ENCODE results near the gene CAMK2G. TPM values are rescaled to one million over a fixed set of nuclear protein-coding genes. Genes with fewer than 3 reads are reported as not detected.

The CAMK2G gene
- total RNA-seq, 1 donor from 2014 or later, result 20.8 TPM

- no peak for DNase-seq (ENCODE audit: low spot score, unreplicated experiment)
- TF ChIP-seq CTCF (IDR thresholded peaks at IDR 0.05; ENCODE audit: unreplicated experiment), result no peak
- Mint-ChIP-seq H3K36me3 (ENCODE audit: insufficient read depth) (peaks cover 36% of the 10 kb centered on the region), H3K9me3 (ENCODE audit: low read depth) (no peaks in the 10 kb centered on the region), H3K27me3 (no peaks in the 10 kb centered on the region), H3K27ac (peak overlapping the region; percentile 70), H3K4me1 (ENCODE audit: low read depth) (peaks cover 9% of the 10 kb centered on the region), H3K4me3 (ENCODE audit: low read depth) (peak overlapping the region; percentile 48)
Measured at GRCh38 chr10:73768881-73769280, 105.5 kb downstream of the CAMK2G start.

GRCh38 chr10:73765066-73765465 lies 109.3 kb downstream of the CAMK2G start:
- no peaks in the 10 kb centered on the region for H3K9me3 Mint-ChIP-seq (ENCODE audit: low read depth)
- no peak overlapping the region for H3K27ac Mint-ChIP-seq
- H3K4me3 Mint-ChIP-seq (ENCODE audit: low read depth), result no peak overlapping the region
- no peaks in the 10 kb centered on the region for H3K4me1 Mint-ChIP-seq (ENCODE audit: low read depth)
- peaks cover 41% of the 10 kb centered on the region for H3K36me3 Mint-ChIP-seq (ENCODE audit: insufficient read depth)
- no peak for DNase-seq (ENCODE audit: low spot score, unreplicated experiment)
- H3K27me3 Mint-ChIP-seq, result no peaks in the 10 kb centered on the region
- TF ChIP-seq CTCF (IDR thresholded peaks at IDR 0.05; ENCODE audit: unreplicated experiment), result no peak

GRCh38 chr10:73763343-73763742 lies 111.0 kb downstream of the CAMK2G start:
- Mint-ChIP-seq H3K4me3 (ENCODE audit: low read depth) (no peak overlapping the region), H3K4me1 (ENCODE audit: low read depth) (peaks cover 2% of the 10 kb centered on the region), H3K9me3 (ENCODE audit: low read depth) (no peaks in the 10 kb centered on the region), H3K27ac (no peak overlapping the region), H3K27me3 (no peaks in the 10 kb centered on the region), H3K36me3 (ENCODE audit: insufficient read depth) (peaks cover 34% of the 10 kb centered on the region)
- TF ChIP-seq CTCF (IDR thresholded peaks at IDR 0.05; ENCODE audit: unreplicated experiment), result no peak
- no peak for DNase-seq (ENCODE audit: low spot score, unreplicated experiment)

- Mint-ChIP-seq H3K27me3 (no peaks in the 10 kb centered on the region), H3K4me1 (ENCODE audit: low read depth) (peaks cover 2% of the 10 kb centered on the region), H3K27ac (no peak overlapping the region), H3K9me3 (ENCODE audit: low read depth) (no peaks in the 10 kb centered on the region), H3K36me3 (ENCODE audit: insufficient read depth) (peaks cover 34% of the 10 kb centered on the region), H3K4me3 (ENCODE audit: low read depth) (no peak overlapping the region)
- no peak for DNase-seq (ENCODE audit: low spot score, unreplicated experiment)
- TF ChIP-seq CTCF (IDR thresholded peaks at IDR 0.05; ENCODE audit: unreplicated experiment), result no peak
Measured at GRCh38 chr10:73762915-73763314, 111.4 kb downstream of the CAMK2G start.

Other genes with a start within 250 kb of the CAMK2G start
- gene MYOZ1, start 233.1 kb downstream of the CAMK2G start, total RNA-seq, result 0.31 TPM in 1 of 2 replicates, not detected in the other
- 0.07 TPM in 1 of 2 replicates, not detected in the other for gene SYNPO2L, start 218.5 kb downstream of the CAMK2G start, total RNA-seq
- gene AGAP5, start 176.4 kb downstream of the CAMK2G start, total RNA-seq, result 15.5 and 17.3 TPM in 2 replicates
- 93.0 and 96.5 TPM in 2 replicates for gene SEC24C, start 130.2 kb downstream of the CAMK2G start, total RNA-seq
- gene CHCHD1, start 92.5 kb downstream of the CAMK2G start, total RNA-seq, result 36.0 and 38.8 TPM in 2 replicates
- gene ZSWIM8, start 88.9 kb downstream of the CAMK2G start, total RNA-seq, result 122 and 144 TPM in 2 replicates
- 36.3 and 40.0 TPM in 2 replicates for gene NDST2, start 63.0 kb downstream of the CAMK2G start, total RNA-seq
- 0.38 and 0.93 TPM in 2 replicates for gene PLAU, start 36.6 kb upstream of the CAMK2G start, total RNA-seq
- 107 and 116 TPM in 2 replicates for gene VCL, start 123.6 kb upstream of the CAMK2G start, total RNA-seq

All from progenitor cell of endocrine pancreas (in vitro differentiated cells).